GM19025 (cell line): ENCODE results near the gene MAP1S.

Experiments
- ATAC-seq: cut with Tn5 transposase; IDR thresholded peaks from one replicate; pipeline ENCODE4 v1.9.1; 2021; ENCODE audit warnings: mild to moderate bottlenecking, low read depth, moderate library complexity; ENCODE audit not compliant: unreplicated experiment

MAP1S gene

GRCh38 chr19:17734146-17734545, 14.9 kb downstream of the MAP1S start:
- no peak for ATAC-seq

DNA sequence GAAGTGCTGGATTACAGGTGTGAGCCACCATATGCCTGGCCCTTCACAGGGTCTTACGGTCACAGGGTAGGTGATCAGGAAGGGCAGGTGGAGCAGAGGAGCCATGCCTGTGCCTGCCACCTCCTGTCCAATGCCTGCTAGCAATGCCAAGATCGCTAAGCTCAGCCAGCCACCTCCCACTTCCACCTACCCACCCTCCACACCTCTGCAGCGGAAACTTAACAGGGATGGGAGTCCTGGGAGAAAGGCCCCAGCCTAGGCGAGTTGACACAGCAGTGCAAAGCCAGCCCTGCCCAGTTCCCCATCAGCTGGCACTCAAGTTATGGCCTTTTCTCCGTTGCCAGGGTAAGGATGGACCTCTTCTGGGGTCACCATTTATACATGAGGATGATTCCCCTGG, 16.1 kb downstream of the MAP1S start:
- ATAC-seq = no peak

- no peak for ATAC-seq
Measured at GRCh38 chr19:17737690-17738153, 18.4 kb downstream of the MAP1S start.

GRCh38 chr19:17739121-17739875, 20.0 kb downstream of the MAP1S start:
- ATAC-seq = no peak

DNA sequence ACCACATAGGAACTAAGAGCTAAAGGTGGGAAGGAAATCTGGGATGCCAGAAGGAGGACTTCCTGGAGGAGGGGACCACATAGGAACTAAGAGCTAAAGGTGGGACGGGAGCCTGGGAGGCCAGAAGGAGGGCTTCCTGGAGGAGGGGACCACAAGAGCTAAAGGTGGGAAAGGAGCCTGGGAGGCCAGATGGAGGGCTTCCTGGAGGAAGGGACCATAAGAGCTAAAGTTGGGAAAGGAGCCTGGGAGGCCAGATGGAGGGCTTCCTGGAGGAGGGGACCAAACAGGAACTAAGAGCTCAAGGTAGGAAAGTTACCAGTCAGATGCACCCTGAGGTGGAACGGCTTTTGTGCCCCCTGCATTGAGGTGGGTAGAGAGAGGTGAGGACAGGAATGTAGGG, 22.2 kb downstream of the MAP1S start:
- no peak for ATAC-seq

- ATAC-seq = no peak
Measured at GRCh38 chr19:17743874-17744580, 24.7 kb downstream of the MAP1S start.

GRCh38 chr19:17747205-17748098, 28.2 kb downstream of the MAP1S start:
- ATAC-seq = peak; percentile 79

- ATAC-seq = no peak
Measured at GRCh38 chr19:17748884-17749638, 29.8 kb downstream of the MAP1S start.

- no peak for ATAC-seq
Measured at GRCh38 chr19:17749912-17750317, 30.6 kb downstream of the MAP1S start.

DNA sequence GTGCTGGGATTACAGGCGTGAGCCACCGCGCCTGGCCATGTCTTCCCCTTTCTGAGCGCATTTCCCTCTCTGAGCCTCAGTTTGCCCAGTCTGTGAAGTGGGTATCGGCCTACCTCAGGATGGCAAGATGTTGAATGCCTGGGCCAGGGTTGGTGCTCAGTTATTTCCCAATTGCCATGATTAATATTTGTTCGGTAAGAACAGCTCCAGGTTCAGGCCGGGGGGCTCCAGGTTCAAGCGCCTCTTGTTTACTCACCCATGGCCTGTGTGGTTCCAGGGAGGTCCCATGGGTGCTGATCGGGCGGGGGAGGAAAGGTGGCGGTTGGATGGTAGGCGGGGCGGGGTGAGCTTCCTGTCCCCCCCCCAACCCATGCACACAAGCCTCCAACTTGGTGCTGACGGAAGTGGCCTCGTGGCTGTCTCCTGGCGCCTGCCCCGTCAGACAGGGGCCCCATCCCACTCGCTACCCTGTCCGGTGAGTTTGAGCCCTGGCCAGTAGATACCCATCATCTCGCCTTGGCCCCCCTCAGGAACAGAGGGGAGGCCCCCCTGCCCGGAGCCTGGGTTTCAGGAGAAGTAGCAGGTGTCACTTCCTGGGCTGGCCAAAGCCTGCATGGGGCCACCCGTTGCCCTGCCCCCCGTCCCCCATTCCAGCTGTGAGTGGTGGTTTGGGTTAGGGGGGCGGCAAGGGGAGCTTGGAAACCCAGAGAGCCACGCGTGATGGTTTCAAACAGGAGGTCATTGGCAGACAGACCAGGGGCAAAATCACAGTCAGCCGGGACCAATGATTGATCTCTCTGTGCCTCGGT, 32.0 kb downstream of the MAP1S start, which contains the start of gene FCHO1:
Gene FCHO1 (plus strand): TSS at position 375 of the 809 bp plus-strand sequence. CDS start 3,688 bp downstream, outside the sequence.
- peak; percentile 33 for ATAC-seq

- ATAC-seq = no peak
Measured at GRCh38 chr19:17751912-17752273, 32.6 kb downstream of the MAP1S start.

- no peak for ATAC-seq
Measured at GRCh38 chr19:17752865-17753639, 33.8 kb downstream of the MAP1S start.

GRCh38 chr19:17753976-17754375, 34.7 kb downstream of the MAP1S start:
- ATAC-seq = no peak

GRCh38 chr19:17754634-17755442, 35.6 kb downstream of the MAP1S start:
- ATAC-seq = no peak

DNA sequence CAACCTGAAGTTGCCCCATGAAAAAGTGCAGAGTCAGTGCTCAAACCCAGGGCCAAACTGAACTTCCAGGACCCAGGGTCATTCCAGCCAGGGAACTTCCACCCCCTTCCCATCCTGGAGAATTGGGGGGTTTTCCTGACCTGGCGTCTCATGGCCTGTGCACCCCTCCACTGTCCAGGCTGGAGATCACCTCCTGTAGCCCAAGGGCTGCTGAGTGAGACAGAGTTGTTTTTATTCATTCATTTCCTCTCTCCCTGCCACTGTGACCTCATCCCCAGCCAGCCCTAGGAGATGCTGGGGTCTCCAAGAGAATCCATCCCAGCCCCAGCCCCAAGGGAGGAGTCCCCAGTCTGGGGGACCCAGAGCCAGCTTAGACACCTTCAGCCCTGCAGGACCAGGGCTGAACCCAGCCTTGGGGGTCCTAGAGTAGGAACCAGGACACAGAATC, 36.2 kb downstream of the MAP1S start:
- ATAC-seq = no peak

DNA sequence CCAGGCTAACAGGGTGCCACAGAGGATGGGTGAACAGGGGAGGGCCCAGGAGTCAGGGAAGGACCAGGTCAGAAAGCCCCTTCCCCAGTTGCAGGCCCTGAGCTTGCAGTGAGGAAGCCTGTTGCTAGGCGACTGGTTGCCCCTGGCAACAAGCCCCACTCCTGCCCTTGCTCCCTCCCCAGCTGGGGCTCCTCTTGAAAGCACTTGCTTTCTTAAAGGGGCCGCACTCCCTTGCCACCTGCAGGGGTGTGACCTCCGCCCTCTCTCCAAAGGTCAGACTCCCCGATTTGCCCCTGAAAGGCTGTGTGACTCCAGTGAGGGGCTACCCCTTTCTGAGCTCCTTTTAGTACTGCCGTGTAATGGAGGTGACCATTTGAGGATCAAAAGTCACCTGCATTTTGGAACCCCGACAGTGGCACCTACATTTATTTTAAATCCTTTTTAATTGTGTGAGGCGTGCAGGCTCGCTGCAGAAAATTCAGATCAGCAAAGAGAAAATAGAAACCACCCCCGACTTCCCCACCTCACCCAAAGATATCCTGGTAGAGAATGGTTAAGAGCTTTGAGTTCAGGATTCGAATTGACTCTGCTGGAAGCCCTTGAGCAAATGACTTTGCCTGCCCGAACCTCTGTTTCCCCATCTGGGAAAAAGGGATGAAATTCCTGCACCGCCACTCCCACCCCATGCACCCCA, 36.8 kb downstream of the MAP1S start:
- no peak for ATAC-seq

GRCh38 chr19:17757125-17757524, 37.8 kb downstream of the MAP1S start:
- ATAC-seq = no peak
